HG02571 (cell line): ENCODE measurements around the gene CYP2A6.

Experiments used
- ATAC-seq: cut with Tn5 transposase; IDR thresholded peaks from one replicate; pipeline ENCODE4 v1.9.1; 2021; ENCODE audit warnings: mild to moderate bottlenecking, moderate library complexity; ENCODE audit not compliant: unreplicated experiment

CYP2A6 gene

DNA sequence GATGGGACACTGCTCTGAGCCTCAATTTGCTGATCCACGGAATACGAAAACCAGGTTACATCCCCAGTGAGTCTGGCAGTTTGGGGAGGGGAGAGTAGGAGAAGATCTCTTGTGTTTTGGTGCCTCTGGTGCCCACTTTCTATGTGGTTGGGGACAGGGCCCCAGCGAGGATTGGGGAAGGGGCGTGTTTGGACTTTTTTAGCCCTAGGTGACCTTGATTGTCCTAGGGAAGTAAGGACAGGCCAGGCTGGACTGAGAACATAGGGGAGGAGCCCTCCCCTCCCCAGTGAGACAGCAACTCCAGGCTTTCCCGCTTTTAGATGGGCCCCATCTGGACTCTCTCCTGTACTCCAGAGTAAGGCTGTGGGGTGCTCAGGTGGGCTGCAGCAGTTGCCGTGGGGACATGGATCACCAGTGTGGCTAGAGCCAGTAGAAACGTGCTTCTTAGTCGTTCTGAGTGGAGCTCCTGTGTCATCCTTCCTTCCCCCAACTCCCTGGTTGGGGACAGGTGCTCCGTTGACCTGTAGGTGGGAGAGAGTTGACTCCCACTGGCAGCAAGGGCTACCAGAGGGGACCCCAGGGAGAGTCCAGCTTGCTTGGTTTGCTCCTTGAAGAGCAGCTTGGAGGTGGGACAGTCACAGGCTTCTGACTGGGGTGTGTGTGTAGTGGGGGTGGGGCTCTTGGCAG, 46.9 kb downstream of the CYP2A6 start:
- ATAC-seq, result no peak

DNA sequence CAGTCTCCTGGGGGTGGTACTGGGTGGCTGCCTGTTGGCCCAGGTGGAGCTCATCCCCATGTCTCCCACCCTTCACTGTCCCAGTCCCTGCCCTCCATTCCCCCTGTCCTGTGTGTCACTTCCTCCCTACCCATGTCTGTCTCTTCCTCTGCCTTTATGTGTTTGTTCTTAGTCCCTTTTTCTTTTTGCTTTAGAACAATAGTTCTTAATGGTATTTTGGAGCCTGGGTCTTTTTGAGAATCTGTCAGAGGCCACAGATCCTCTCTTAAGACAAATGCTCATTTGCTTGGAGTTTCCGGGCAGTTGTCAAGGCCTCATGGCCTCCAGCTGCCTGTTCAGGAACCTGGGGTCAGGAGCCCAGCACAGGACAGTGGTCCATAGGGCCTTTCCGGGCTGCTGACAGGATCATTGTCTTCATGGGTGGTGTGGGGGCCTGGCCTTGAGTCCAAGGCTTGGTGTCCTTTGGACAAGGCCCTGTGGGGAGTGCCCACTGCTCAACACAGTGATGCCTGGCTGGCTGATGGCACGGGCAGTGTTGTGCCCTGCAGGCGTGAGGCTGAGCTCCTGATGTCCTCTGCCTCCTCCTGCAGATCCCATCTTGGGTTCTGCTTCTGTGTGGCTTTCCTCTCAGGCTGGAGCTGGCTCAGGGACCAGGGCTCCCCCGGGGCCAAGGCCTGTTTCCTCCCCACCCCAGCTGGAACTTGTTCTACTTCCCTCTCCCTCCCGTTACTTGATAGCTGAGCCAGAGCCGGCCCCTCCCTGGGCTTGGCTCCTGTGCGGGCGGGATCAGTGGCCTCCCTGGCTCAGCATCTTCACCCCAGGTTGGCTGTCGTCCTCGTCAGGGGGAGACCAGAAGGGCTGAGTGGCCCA, 47.7 kb downstream of the CYP2A6 start:
- ATAC-seq, result no peak

DNA sequence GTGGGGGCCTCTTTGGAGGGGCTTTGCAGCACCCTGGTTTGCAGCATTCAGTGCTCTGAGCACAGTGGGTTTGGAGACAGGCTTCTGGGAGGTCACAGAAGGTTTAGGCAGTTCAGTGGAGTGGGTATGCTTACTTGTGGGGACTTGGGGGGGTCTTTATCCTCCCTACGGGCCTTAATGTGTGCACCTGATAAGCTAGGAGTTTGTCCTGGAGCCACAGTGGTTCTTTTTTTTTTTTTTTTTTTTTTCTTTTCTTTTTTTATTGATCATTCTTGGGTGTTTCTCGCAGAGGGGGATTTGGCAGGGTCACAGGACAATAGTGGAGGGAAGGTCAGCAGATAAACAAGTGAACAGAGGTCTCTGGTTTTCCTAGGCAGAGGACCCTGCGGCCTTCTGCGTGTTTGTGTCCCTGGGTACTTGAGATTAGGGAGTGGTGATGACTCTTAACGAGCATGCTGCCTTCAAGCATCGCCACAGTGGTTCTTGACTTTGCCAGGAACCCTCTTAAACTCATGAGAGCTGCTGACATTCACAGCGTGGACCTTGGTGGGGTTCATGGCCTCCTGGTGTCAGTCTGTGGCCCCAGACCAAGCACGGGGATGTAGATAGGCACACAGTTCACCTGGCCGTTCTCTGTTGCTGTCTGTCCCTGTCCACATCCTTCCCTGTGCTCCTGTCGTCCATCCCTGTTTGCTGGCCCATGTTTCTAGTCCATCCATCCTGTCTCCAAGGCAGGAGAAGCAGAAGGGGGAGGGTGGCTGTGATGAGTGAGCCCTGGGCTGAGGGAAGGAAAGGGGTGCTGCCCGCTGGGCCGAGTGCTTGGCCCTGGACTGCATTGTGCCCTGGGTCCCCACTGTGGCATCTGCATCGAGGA, 48.6 kb downstream of the CYP2A6 start:
- no peak for ATAC-seq

DNA sequence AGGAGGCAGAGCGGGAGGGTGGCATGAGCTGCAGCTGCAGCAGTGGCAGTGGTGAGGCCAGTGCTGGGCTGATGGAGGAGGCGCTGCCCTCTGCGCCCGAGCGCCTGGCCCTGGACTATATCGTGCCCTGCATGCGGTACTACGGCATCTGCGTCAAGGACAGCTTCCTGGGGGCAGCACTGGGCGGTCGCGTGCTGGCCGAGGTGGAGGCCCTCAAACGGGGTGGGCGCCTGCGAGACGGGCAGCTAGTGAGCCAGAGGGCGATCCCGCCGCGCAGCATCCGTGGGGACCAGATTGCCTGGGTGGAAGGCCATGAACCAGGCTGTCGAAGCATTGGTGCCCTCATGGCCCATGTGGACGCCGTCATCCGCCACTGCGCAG, 49.3 kb downstream of the CYP2A6 start:
- no peak for ATAC-seq

DNA sequence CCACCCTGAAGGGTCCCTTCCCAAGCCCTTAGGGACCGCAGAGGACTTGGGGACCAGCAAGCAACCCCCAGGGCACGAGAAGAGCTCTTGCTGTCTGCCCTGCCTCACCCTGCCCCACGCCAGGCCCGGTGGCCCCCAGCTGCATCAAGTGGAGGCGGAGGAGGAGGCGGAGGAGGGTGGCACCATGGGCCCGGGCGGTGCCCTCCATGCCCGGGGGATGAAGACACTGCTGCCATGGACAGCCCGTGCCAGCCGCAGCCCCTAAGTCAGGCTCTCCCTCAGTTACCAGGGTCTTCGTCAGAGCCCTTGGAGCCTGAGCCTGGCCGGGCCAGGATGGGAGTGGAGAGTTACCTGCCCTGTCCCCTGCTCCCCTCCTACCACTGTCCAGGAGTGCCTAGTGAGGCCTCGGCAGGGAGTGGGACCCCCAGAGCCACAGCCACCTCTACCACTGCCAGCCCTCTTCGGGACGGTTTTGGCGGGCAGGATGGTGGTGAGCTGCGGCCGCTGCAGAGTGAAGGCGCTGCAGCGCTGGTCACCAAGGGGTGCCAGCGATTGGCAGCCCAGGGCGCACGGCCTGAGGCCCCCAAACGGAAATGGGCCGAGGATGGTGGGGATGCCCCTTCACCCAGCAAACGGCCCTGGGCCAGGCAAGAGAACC, 49.8 kb downstream of the CYP2A6 start:
- no peak for ATAC-seq

DNA sequence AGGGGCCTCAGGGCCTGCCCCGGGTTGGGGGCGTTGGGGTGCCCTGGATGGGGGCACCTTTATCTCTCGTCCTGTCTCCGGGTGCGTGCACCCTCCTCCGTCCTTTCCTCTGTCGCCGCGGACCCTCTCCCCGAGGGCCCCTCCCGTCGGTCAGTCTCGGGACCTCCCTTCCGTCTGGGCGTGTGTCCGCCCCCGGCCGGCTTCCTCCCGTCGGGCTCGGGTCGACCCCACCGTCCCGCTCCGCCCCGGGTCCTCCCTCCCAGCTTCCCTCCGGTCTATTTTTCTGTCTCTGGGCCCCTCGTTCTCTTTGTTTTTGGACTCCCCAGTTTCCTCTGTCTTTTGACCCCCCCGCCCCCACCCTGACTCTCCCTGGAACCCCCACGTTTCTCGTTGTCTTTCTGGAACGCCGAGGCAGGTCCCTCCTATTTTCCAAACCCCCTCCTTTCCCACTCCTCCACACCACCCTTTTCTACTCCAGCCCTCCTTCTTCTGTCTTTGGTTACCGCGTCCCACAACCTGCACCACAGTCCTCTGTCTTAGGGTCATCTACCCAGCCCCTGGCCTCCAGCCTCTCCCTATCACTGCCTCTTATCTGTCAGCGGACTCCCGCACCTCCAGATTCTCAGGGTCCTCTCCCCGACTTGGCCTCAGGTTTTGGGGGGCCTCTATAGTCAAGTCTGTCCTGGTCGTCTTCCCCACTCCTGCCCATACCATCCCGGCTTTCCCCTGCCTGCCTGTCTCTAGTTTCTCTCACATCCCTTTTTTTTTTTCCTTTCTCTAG, 50.5 kb downstream of the CYP2A6 start:
- no peak for ATAC-seq

DNA sequence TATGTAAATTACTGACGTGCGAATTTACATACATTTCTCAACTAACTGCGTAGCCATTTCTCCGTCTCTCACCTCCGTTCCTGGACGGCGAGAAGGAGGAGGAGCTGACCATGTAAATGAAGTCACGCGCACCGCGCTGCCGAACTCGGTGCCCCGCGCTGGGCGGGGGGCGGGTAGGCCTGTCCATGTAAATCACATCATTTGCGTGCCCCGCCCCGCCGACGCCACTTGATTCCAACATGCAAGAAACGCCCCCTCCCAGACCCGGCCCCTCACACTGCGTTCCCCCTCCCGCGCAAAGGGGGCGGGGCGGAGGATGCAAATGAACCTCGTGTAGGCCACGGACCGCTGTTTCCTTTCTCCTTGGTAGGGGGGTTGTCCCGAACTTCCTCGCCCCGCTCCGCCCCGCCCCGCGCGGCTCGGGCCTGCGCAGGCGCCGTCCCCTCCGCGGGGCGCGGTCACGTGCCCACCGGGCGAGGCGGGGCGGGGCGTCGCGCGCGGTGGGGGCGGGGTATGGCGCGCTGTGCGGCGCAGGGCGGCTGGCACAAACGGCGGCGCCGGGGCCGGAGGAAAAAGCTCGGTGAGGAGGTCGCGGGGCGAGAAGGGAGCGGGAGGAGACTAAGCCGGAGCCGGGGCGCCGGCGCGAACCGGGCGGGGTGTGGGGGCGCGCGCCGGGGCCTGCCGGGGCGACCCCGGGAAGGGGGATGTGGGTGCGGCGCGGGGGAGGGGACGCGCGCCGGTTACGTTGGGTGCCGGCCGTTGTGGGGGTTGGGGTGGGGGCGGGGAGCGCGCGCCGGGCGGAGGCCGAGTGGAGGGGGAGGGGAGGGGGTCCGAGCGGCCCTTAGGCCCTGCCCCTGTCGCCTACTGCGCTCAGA, 51.3 kb downstream of the CYP2A6 start, which contains the start of gene EGLN2:
TSS of gene EGLN2 (plus strand) at position 509 of the 875 bp plus-strand sequence. CDS start 1,382 bp downstream, outside the sequence.
- ATAC-seq, result peak; percentile 73

DNA sequence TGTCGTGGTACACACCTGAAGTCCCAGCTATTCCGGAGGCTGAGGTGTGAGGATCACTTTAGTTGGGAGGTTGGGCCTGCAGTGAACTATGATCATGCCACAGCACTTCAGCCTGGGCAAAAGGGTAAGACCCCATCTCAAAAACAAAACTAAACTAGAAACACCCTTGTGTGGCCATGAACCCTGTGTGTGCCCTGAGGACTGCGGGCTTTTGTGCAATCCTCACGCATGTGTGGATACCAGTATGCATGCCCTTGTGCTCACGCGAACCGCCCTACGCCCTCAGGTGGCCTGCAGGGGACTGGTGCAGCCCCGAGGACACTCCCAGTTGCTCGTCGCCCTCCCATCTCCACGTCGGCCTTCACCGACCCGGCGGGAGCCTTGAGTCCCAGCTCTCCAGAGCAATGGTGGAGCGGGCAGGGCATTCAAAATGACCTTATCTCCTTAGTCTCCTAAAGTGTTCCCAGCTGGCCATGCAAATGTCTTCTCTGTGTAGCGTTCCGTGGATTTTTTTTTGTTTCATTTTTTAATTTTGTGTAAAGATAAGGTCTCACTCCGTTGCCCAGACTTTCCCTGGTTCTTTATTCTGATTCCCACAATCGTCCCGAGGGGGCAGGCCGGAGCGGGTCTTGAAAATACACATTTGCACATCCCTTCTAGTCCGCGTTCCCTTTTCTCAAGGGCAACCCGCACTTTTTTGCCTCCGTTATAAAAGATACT, 52.1 kb downstream of the CYP2A6 start:
- ATAC-seq, result no peak

DNA sequence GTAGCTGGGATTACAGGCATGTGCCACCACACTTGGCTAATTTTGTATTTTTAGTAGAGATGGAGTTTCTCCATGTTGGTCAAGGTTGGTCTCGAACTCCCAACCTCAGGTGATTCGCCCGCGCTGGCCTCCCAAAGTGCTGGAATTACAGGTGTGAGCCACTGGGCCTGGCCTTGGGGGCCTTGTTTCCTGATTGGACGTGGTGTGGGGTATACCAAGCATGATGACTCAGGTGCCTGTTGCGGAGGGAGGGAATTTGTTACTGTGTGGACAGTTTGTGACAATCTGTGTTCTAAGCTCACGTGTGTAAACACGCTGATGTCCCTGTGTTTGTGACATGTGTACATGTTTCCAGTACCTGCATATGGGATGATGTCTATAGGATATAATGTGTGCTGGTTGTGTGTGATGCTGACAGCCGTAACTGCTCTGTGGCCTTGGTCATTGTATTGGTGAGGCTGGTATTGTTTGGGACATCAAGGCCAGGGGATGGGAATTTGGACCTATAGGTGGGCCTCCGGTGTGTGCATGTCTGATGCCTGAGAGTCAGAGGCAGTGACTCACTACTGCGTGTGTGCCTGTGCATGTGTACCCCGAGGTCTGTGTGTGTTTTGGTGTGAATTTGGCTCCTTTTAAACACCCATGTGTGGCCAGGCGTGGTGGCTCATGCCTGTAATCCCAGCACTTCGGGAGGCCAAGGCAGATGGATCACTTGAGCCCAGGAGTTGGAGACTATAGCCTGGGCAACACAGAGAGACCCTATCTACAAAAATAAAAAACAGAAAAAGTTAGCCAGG, 52.9 kb downstream of the CYP2A6 start:
- ATAC-seq, result no peak
